Suprapubic skin (tissue), 4 donors: ENCODE measurements around the gene COL5A1. TPM values are rescaled to one million over a fixed set of nuclear protein-coding genes. Genes with fewer than 3 reads are reported as not detected.

Experiments
- DNase-seq, 2 donors: peaks; one replicate each; pipeline ENCODE4 v3.0.0-alpha.2; 2019; ENCODE audit warnings: low spot score in 2 of 2
- H3K27ac ChIP-seq: fragments of 200-600 bp; sonication (generic); one replicate; pipeline ENCODE4 v1.5.1; 2019
- H3K27me3 ChIP-seq: fragments of 200-600 bp; sonication (generic); one replicate; pipeline ENCODE4 v1.5.1; 2019
- H3K36me3 ChIP-seq: fragments of 200-600 bp; sonication (generic); one replicate; pipeline ENCODE4 v1.5.1; 2019
- H3K4me1 ChIP-seq: fragments of 200-600 bp; sonication (generic); one replicate; pipeline ENCODE4 v1.5.1; 2019
- H3K4me3 ChIP-seq: fragments of 200-600 bp; sonication (generic); one replicate; pipeline ENCODE4 v1.5.1; 2019; ENCODE audit warnings: mild to moderate bottlenecking
- H3K9me3 ChIP-seq: fragments of 200-600 bp; sonication (generic); one replicate; pipeline ENCODE4 v1.5.1; 2019
- CTCF ChIP-seq, 2 donors: fragments of 200-600 bp in 1 of 2; fragments of 450-650 bp in 1 of 2; sonication (generic) in 1 of 2; IDR thresholded peaks; one replicate each; pipeline ENCODE4 v1.5.1; 2016 to 2019; ENCODE audit warnings: antibody characterized with exemption in 2 of 2, mild to moderate bottlenecking in 1 of 2, moderate library complexity in 1 of 2
- EP300 ChIP-seq: sonication (generic); formaldehyde crosslinking; IDR thresholded peaks from one replicate; pipeline ENCODE4 v1.6.1; 2017; ENCODE audit warnings: antibody characterized with exemption
- POLR2A ChIP-seq, 2 donors: fragments of 450-650 bp; IDR thresholded peaks; one replicate each; pipeline ENCODE4 v1.6.1; 2017; ENCODE audit warnings: antibody characterized with exemption in 2 of 2, mild to moderate bottlenecking in 2 of 2, moderate library complexity in 2 of 2
- POLR2AphosphoS5 ChIP-seq, 3 donors: sonication (generic); formaldehyde crosslinking; IDR thresholded peaks; one replicate each; pipeline ENCODE4 v1.6.1; 2017; ENCODE audit warnings: antibody characterized with exemption in 3 of 3
- WGBS: methylation state at CpG from one replicate; pipeline ENCODE4 v1.1.5; 2018; 5-methylcytosine and 5-hydroxymethylcytosine counted together
- total RNA-seq, 4 donors: library from RNA; depleted of rRNA; stranded (reverse); fragments of >200 nt; gene quantifications; one replicate each; pipeline ENCODE4 v1.1.0, GENCODE V29; 2016

COL5A1 gene
- total RNA-seq, 4 donors from 2014 or later, result 8.6 to 16.5 (median 15.4) TPM

- Histone ChIP-seq H3K36me3 (no peaks in the 10 kb centered on the region), H3K9me3 (no peaks in the 10 kb centered on the region), H3K27me3 (peaks cover 3% of the 10 kb centered on the region), H3K27ac (no peak overlapping the region), H3K4me3 (no peak overlapping the region), H3K4me1 (no peaks in the 10 kb centered on the region)
- no peak for DNase-seq
- 90% methylated on average over 8 of the region's 8 CpGs for WGBS
- TF ChIP-seq POLR2AphosphoS5 (IDR thresholded peaks at IDR 0.05) (no peak), CTCF (IDR thresholded peaks at IDR 0.05) (no peak), POLR2A (IDR thresholded peaks at IDR 0.05) (no peak), EP300 (no peak)
Measured at GRCh38 chr9:134696433-134696832, 54.8 kb downstream of the COL5A1 start.

- Histone ChIP-seq H3K9me3 (no peaks in the 10 kb centered on the region), H3K36me3 (no peaks in the 10 kb centered on the region), H3K4me3 (no peak overlapping the region), H3K27me3 (peaks cover 8% of the 10 kb centered on the region), H3K4me1 (peaks cover 10% of the 10 kb centered on the region), H3K27ac (no peak overlapping the region)
- DNase-seq, result no peak
- no peak for TF ChIP-seq CTCF (IDR thresholded peaks at IDR 0.05)
- TF ChIP-seq EP300, result no peak
- TF ChIP-seq POLR2AphosphoS5 (IDR thresholded peaks at IDR 0.05), result no peak
- no peak for TF ChIP-seq POLR2A (IDR thresholded peaks at IDR 0.05)
- WGBS, result 85% methylated on average over 1 of the region's 5 CpGs
Measured at GRCh38 chr9:134698111-134698510, 56.5 kb downstream of the COL5A1 start.

- H3K4me3 ChIP-seq, result no peak overlapping the region
- H3K36me3 ChIP-seq, result no peaks in the 10 kb centered on the region
- no peak for TF ChIP-seq EP300
- peak; percentile 49 to 86 for TF ChIP-seq CTCF (IDR thresholded peaks at IDR 0.05)
- peaks cover 10% of the 10 kb centered on the region for H3K4me1 ChIP-seq
- peaks cover 8% of the 10 kb centered on the region for H3K27me3 ChIP-seq
- WGBS, result 68% methylated on average over 9 of the region's 19 CpGs
- H3K27ac ChIP-seq, result no peak overlapping the region
- H3K9me3 ChIP-seq, result no peaks in the 10 kb centered on the region
- no peak for DNase-seq
Measured at GRCh38 chr9:134698587-134699342, 57.2 kb downstream of the COL5A1 start.

GRCh38 chr9:134699343-134699740, 57.7 kb downstream of the COL5A1 start:
- TF ChIP-seq CTCF (IDR thresholded peaks at IDR 0.05) (no peak), EP300 (no peak), POLR2A (IDR thresholded peaks at IDR 0.05) (no peak), POLR2AphosphoS5 (IDR thresholded peaks at IDR 0.05) (no peak)
- H3K4me3 ChIP-seq, result no peak overlapping the region
- peaks cover 10% of the 10 kb centered on the region for H3K4me1 ChIP-seq
- no peaks in the 10 kb centered on the region for H3K36me3 ChIP-seq
- H3K27me3 ChIP-seq, result peaks cover 12% of the 10 kb centered on the region
- no peaks in the 10 kb centered on the region for H3K9me3 ChIP-seq
- no peak for DNase-seq
- WGBS, result 81% methylated on average over 6 of the region's 6 CpGs
- H3K27ac ChIP-seq, result no peak overlapping the region

GRCh38 chr9:134700636-134701350, 59.2 kb downstream of the COL5A1 start:
- DNase-seq, result no peak
- Histone ChIP-seq H3K27me3 (peaks cover 22% of the 10 kb centered on the region), H3K4me1 (peaks cover 10% of the 10 kb centered on the region), H3K36me3 (no peaks in the 10 kb centered on the region), H3K27ac (no peak overlapping the region), H3K4me3 (no peak overlapping the region), H3K9me3 (no peaks in the 10 kb centered on the region)
- 73% methylated on average over 24 of the region's 30 CpGs for WGBS
- no peak for TF ChIP-seq CTCF (IDR thresholded peaks at IDR 0.05)
